ENCODE data around the gene PXMP4. TPM values are rescaled to one million over a fixed set of nuclear protein-coding genes. Genes with fewer than 3 reads are reported as not detected.

PXMP4 gene
- total RNA-seq, 1 donor from 2014 or later, result 6.0 TPM

- Mint-ChIP-seq H3K4me3 (ENCODE audit: unreplicated experiment) (no peak overlapping the region), H3K27ac (ENCODE audit: unreplicated experiment) (no peak overlapping the region), H3K36me3 (ENCODE audit: low read depth, unreplicated experiment) (peaks cover 3% of the 10 kb centered on the region), H3K27me3 (ENCODE audit: unreplicated experiment) (peaks cover 5% of the 10 kb centered on the region), H3K4me1 (ENCODE audit: unreplicated experiment) (peaks cover 4% of the 10 kb centered on the region), H3K9me3 (ENCODE audit: unreplicated experiment) (no peaks in the 10 kb centered on the region)
- DNase-seq (ENCODE audit: low spot score), result no peak
- no peak for TF ChIP-seq CTCF (IDR thresholded peaks at IDR 0.05; ENCODE audit: unreplicated experiment)
Observed at GRCh38 chr20:33721391-33722140, 1.5 kb upstream of the PXMP4 start.

- peak overlapping the region; percentile 81 for H3K4me3 Mint-ChIP-seq (ENCODE audit: unreplicated experiment)
- peaks cover 5% of the 10 kb centered on the region for H3K27me3 Mint-ChIP-seq (ENCODE audit: unreplicated experiment)
- DNase-seq (ENCODE audit: low spot score), result no peak
- no peaks in the 10 kb centered on the region for H3K9me3 Mint-ChIP-seq (ENCODE audit: unreplicated experiment)
- TF ChIP-seq CTCF (IDR thresholded peaks at IDR 0.05; ENCODE audit: unreplicated experiment), result no peak
- H3K36me3 Mint-ChIP-seq (ENCODE audit: low read depth, unreplicated experiment), result peaks cover 3% of the 10 kb centered on the region
- peaks cover 4% of the 10 kb centered on the region for H3K4me1 Mint-ChIP-seq (ENCODE audit: unreplicated experiment)
- no peak overlapping the region for H3K27ac Mint-ChIP-seq (ENCODE audit: unreplicated experiment)
Observed at GRCh38 chr20:33719277-33719988, 677 bp downstream of the PXMP4 start.

GRCh38 chr20:33716498-33716897 lies 3.6 kb downstream of the PXMP4 start:
- H3K27ac Mint-ChIP-seq (ENCODE audit: unreplicated experiment), result no peak overlapping the region
- H3K4me1 Mint-ChIP-seq (ENCODE audit: unreplicated experiment), result peaks cover 4% of the 10 kb centered on the region
- H3K36me3 Mint-ChIP-seq (ENCODE audit: low read depth, unreplicated experiment), result peaks cover 8% of the 10 kb centered on the region
- no peak for TF ChIP-seq CTCF (IDR thresholded peaks at IDR 0.05; ENCODE audit: unreplicated experiment)
- DNase-seq (ENCODE audit: low spot score), result no peak
- H3K9me3 Mint-ChIP-seq (ENCODE audit: unreplicated experiment), result no peaks in the 10 kb centered on the region
- H3K4me3 Mint-ChIP-seq (ENCODE audit: unreplicated experiment), result no peak overlapping the region
- peaks cover 12% of the 10 kb centered on the region for H3K27me3 Mint-ChIP-seq (ENCODE audit: unreplicated experiment)

- Mint-ChIP-seq H3K27ac (ENCODE audit: unreplicated experiment) (no peak overlapping the region), H3K4me3 (ENCODE audit: unreplicated experiment) (no peak overlapping the region), H3K9me3 (ENCODE audit: unreplicated experiment) (no peaks in the 10 kb centered on the region), H3K4me1 (ENCODE audit: unreplicated experiment) (no peaks in the 10 kb centered on the region), H3K27me3 (ENCODE audit: unreplicated experiment) (peaks cover 8% of the 10 kb centered on the region), H3K36me3 (ENCODE audit: low read depth, unreplicated experiment) (peaks cover 5% of the 10 kb centered on the region)
- TF ChIP-seq CTCF (IDR thresholded peaks at IDR 0.05; ENCODE audit: unreplicated experiment), result no peak
- DNase-seq (ENCODE audit: low spot score), result no peak
Observed at GRCh38 chr20:33713865-33714367, 6.2 kb downstream of the PXMP4 start.

GRCh38 chr20:33711446-33711738 lies 8.7 kb downstream of the PXMP4 start:
- Mint-ChIP-seq H3K27ac (ENCODE audit: unreplicated experiment) (no peak overlapping the region), H3K4me1 (ENCODE audit: unreplicated experiment) (no peaks in the 10 kb centered on the region), H3K9me3 (ENCODE audit: unreplicated experiment) (no peaks in the 10 kb centered on the region), H3K36me3 (ENCODE audit: low read depth, unreplicated experiment) (peaks cover 5% of the 10 kb centered on the region), H3K4me3 (ENCODE audit: unreplicated experiment) (no peak overlapping the region), H3K27me3 (ENCODE audit: unreplicated experiment) (peaks cover 8% of the 10 kb centered on the region)
- no peak for TF ChIP-seq CTCF (IDR thresholded peaks at IDR 0.05; ENCODE audit: unreplicated experiment)
- DNase-seq (ENCODE audit: low spot score), result no peak
